SIG-M5 treated with dmso at 0.1 percent for 504 hours (cell line): ENCODE measurements around the gene IGF2BP2.
A peak's percentile ranks its signal among the peaks of the same experiment; 100 is the strongest.
"Not testable (repeated sequence)": the region's sequence is repeated elsewhere in the genome, so short reads cannot be mapped to it uniquely, and the experiment has no call there.

Experiments
- DNase-seq: peaks from one replicate; lab custom pipeline; 2025; ENCODE audit not compliant: unreplicated experiment; lab: John Stamatoyannopoulos, UW

The IGF2BP2 gene

GRCh38 chr3:185716436-185717108 lies 108.3 kb downstream of the IGF2BP2 start:
- no peak for DNase-seq

DNA sequence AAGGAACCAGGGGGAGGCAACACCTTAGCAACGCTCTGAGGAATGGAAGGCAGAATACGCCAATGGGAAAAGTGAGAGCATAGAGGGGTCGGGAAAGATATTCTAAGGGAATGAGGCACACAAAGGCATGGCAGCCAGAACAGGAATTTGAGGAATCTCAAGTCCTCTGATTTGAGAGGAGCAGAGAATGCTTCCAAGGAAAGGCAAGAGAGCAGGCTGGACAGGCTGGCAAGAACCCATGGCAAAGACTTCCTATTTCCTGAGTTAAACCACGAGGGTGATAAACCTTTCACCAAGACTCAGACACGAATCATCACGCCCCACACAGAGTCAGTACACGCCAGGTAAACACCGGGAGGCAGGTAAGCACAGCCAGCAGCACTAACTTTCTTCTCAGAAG lies 109.8 kb downstream of the IGF2BP2 start:
- no peak for DNase-seq

DNA sequence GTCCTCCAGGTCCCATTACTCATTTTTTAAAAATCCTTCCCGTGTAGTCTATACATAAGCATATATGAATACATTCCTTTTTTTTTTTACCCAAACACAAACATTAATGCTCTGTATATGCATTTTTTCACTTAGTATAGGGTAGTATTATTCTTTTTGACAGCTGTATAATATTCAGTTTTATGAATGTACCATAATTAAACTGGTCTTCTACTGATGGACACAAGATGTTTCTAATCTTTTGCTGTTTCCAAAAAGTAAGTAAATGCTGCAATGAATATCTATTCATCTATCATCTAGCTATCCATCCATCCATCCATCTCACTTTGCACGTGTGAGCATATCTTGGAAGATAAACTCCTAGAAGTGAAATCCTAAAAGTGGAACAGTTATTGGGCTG lies 110.8 kb downstream of the IGF2BP2 start:
- DNase-seq: no peak

- DNase-seq: no peak
Measured at GRCh38 chr3:185713015-185713414, 111.8 kb downstream of the IGF2BP2 start.

DNA sequence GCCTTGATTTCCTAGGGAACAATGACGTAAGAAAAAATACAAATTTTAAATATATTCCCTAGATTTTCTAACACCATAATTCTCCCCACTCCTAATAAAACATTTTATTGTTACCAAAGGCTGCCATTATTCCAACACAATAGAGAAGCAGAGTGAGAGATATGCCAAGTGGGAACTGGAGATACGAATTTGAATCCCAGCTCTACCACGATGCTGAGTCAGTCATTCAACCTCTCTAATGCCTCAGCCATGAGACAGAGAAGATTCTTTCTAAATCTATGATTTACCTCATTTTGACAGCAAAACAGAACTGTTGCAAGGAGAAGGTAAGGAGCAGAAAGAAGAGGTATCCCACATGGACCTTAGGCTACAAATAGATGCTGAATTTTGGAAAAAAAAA lies 112.5 kb downstream of the IGF2BP2 start:
- no peak for DNase-seq

DNA sequence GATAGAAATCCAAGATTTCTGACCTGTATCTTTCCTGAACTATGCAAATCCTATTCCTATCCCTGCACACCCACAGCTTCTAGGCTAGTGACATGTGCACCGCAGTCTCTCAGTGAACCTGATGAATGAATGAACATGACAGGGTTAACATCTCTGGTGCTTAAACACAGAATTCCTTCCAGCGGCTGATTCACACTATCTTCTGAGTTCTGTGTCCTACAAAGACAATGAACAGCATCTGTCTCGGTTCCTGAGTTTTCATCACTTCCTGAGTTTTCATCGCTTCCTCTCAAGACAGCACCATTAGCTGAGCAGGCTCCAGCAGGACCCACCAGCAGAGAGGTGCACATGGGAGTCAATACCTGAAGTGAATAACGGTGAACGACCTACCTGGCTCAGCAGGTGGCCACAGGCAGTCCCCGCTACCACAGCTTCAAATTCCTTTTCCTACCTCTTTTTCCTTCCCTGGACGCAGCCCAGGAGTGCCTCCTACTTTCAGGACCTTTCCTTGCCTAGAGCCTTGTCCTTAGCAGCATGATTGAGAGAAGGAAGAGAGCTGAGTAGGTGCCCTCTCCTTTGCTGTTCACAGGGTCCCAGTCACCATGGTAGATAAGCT lies 113.5 kb downstream of the IGF2BP2 start:
- no peak for DNase-seq

- no peak for DNase-seq
Measured at GRCh38 chr3:185709251-185709955, 115.4 kb downstream of the IGF2BP2 start.

DNA sequence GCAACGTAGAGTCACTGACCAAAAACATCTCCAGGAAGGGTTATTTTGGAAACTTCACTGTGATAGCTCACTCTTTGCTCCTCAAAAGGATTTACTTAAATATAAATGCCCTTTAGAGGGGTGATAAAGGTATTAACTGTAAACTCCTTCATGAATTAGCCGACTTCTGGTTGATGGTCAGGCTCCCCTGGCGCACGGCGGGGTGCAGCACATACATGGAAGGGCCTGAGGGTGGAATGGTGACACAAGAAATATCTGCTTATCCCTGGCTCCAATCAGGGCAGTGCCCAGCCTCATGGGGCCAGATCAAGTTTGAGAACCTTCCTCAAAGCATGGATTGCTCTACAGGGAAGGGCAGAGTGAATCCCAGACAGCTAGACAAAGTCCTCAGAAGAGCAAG lies 116.5 kb downstream of the IGF2BP2 start:
- DNase-seq: no peak

GRCh38 chr3:185705498-185705897 lies 119.3 kb downstream of the IGF2BP2 start:
- no peak for DNase-seq

DNA sequence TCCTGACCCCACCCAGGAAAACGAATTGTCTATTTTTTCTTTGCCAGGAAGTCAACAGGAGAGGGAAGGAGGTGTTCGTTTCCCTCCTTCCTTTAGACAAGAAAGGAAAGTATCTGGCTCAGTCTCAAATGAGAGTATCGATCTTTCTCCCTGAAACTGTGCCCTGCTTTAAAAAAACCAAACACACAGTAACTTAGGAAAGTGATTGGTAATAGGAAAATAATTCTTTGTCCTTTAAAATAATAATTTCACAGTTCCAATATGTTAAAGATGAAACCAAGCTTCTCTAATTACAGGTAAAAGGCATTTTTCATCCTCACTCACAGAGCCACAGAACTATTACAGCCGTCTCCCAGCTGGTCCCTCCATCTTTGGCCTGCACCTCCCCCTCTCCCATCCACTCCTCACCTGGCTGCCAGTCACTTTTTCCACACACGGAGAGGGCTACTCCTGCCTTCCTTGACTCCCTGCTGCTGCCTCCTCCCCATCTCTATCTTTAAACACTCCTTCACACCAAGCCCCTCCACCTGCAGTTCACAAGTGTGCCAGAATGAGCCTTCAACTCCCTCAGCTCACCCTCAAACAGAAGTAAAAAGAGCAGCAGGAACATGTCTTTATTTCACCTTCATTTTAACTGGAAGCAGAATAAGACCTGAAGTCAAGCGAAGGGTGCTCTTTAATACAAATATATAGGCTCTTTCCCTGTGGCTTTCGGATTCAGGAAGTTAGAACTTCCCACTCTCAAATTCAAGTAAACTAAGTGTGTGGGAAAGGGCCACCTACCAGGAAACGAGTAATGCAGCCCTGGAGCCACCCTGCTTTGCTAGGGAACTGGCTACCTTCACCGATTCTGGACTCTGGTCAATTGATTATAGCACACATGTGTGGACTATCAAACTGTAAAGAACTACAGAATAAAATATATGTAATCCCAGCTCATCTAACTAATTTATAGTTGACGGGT lies 122.3 kb downstream of the IGF2BP2 start:
- DNase-seq: no peak

GRCh38 chr3:185701611-185702261 lies 123.1 kb downstream of the IGF2BP2 start:
- no peak for DNase-seq

- no peak for DNase-seq
Measured at GRCh38 chr3:185699927-185700326, 124.9 kb downstream of the IGF2BP2 start.

DNA sequence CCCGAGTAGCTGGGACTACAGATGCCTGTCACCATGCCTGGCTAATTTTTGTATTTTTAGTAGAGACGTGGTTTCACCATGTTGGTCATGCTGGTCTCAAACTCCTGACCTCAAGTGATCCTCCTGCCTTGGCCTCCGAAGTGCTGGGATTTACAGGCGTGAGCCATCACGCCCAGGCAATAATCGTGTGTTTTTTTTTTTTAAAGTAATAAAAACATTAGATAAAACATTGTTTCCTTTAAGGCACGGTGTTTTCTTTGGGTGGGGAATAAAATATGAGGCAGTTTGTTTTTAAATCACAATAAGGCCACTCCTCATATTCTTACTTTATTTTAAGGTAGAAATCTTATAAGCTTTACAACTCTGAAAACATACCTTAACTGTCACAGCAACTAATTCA lies 127.6 kb downstream of the IGF2BP2 start:
- DNase-seq: not testable (repeated sequence)

- DNase-seq: no peak
Measured at GRCh38 chr3:185696039-185696438, 128.8 kb downstream of the IGF2BP2 start.

GRCh38 chr3:185693985-185694653 lies 130.7 kb downstream of the IGF2BP2 start:
- no peak for DNase-seq

- DNase-seq: no peak
Measured at GRCh38 chr3:185691622-185692021, 133.2 kb downstream of the IGF2BP2 start.

DNA sequence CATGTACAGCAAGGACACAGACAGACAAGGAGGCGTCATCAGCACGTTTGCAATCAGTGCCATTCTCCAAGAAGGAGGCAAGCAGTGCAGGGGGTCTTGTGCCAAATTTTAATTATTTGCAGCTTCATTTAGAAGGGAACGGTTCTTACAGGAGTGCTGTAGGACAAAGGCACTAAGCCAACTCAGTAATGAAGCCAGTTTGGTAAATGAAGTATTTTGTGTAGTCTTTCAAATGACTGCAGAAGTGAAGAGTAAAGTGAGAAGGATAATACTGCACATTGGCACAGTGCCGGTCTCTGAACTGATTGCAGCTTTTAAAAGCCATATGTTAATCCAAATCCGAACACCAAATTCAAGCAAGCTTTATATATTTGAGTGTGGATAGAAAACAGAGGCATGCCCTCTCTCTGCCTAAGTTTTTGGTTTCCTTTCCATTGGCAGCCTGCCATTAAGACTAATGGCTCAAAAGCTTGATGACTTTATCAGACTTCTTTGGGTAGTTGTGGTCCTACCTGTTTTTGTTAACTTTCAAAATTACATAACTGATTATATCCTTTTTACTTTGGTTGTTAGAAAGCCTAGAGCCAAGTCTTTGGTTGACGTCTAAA lies 137.5 kb downstream of the IGF2BP2 start:
- no peak for DNase-seq

DNA sequence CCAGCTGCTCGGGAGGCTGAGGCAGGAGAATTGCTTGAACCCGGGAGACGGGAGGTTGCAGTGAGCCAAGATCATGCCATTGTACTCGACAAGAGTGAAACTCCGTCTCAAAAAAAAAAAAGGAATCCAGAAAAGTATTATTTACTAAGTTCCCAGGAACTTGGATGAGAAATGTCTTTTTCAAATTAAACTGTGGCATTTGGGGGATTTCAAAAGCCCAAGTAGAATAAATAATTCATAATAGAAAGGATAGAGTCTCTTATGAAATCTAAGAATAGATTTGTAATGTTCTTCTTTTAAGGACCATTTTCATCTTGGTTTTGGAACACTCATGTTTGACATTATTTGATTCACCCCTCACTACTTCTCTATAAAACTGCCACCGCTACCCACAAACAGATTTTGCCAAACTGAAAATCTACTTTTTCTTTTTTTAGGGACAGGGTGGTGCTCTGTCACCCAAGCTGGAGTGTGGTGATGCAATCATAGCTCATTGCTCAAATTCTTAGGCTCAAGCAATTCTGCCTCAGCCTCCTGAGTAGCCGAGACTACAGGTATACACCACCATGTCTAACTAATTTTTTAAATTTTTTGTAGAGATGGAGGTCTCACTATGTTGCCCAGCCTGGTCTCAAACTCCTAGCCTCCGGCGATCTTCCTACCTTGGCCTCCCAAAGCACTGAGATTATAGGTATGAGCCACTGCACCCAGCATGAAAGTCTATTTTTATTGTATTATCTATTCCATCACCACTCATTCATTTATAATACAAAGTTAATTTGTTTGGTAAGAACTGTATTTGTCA lies 139.4 kb downstream of the IGF2BP2 start:
- DNase-seq: peak; percentile 52

GRCh38 chr3:185680231-185680630 lies 144.6 kb downstream of the IGF2BP2 start:
- no peak for DNase-seq
